Measurements from ENCODE around the gene TBXA2R.
"Not testable (repeated sequence)": the region's sequence is repeated elsewhere in the genome, so short reads cannot be mapped to it uniquely, and the experiment has no call there.

The TBXA2R gene

GRCh38 chr19:3576696-3577443 lies 29.8 kb downstream of the TBXA2R start:
- no peak for DNase-seq

- no peak for DNase-seq
These were observed 30.6 kb downstream of the TBXA2R start for GRCh38 chr19:3575949-3576673.

GRCh38 chr19:3575260-3575741 lies 31.4 kb downstream of the TBXA2R start:
- DNase-seq, result peak; percentile 41

- DNase-seq, result peak; percentile 96
These were observed 32.6 kb downstream of the TBXA2R start for GRCh38 chr19:3573858-3574637.

- peak; percentile 18 for DNase-seq
These were observed 33.4 kb downstream of the TBXA2R start for GRCh38 chr19:3573162-3573857.

GRCh38 chr19:3572855-3573161 lies 33.9 kb downstream of the TBXA2R start, which contains the start of gene HMG20B:
TSS of gene HMG20B (plus strand) at chr19:3572944. CDS start at chr19:3573310, 366 bp downstream.
- DNase-seq, result no peak

GRCh38 chr19:3572132-3572854 lies 34.4 kb downstream of the TBXA2R start:
- DNase-seq, result peak; percentile 98

GRCh38 chr19:3570606-3571011 lies 36.1 kb downstream of the TBXA2R start:
- no peak for DNase-seq

- not testable (repeated sequence) for DNase-seq
These were observed 36.6 kb downstream of the TBXA2R start for GRCh38 chr19:3570042-3570441.

GRCh38 chr19:3565139-3565538 lies 41.5 kb downstream of the TBXA2R start:
- no peak for DNase-seq

- DNase-seq, result no peak
These were observed 42.8 kb downstream of the TBXA2R start for GRCh38 chr19:3563709-3564524.

- peak; percentile 92 for DNase-seq
These were observed 49.0 kb downstream of the TBXA2R start, which contains the start of gene MFSD12 for GRCh38 chr19:3557461-3558248. TSS of gene MFSD12 (minus strand) at chr19:3557586. CDS start at chr19:3557403, 183 bp downstream.

- DNase-seq, result peak; percentile 31
These were observed 49.7 kb downstream of the TBXA2R start for GRCh38 chr19:3556978-3557460.

- peak; percentile 22 for DNase-seq
These were observed 50.2 kb downstream of the TBXA2R start for GRCh38 chr19:3556423-3556977.

GRCh38 chr19:3555653-3556422 lies 50.8 kb downstream of the TBXA2R start:
- DNase-seq, result no peak

- no peak for DNase-seq
These were observed 52.2 kb downstream of the TBXA2R start for GRCh38 chr19:3554254-3555083.

- no peak for DNase-seq
These were observed 54.9 kb downstream of the TBXA2R start for GRCh38 chr19:3551792-3552095.
